Choroid plexus epithelial cell (primary cell): ENCODE results near the gene MAMDC2.

ENCODE experiments used
- DNase-seq: peaks from one replicate; pipeline ENCODE4 v3.0.0-alpha.2; 2010; ENCODE audit warnings: low read depth
- H3K4me3 ChIP-seq: 2 replicates; pipeline ENCODE4 v1.5.1; 2011; ENCODE audit warnings: low read depth, mild to moderate bottlenecking, control low read depth, low read length, moderate library complexity
- TF ChIP-seq, protein P1 (sequence below): conservative IDR thresholded peaks from 2 replicates; pipeline ENCODE4 v1.5.1; 2011; ENCODE audit warnings: low read depth, mild to moderate bottlenecking, control low read depth, inconsistent platforms, low read length, moderate library complexity

MAMDC2 gene

DNA sequence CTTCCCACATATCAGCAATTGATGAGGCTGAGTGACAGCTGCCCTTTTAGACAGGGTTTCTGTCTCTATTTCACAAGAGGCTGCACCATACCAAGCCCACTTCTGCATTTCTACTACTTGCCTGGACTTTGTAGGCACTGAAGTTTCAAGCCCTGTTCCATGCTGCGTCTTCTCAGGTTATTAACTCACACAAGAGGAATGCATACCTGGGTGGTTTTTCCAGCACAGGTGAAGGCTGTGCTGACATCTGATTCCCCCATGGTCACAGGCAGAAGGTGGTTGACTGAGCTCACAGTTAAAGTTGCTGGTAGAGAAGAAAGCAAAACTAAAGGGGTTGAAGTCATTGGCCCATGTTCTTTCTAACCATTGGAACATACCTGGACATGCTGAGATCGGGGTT is 86.6 kb downstream of the MAMDC2 start:
- TF ChIP-seq, protein P1, sequence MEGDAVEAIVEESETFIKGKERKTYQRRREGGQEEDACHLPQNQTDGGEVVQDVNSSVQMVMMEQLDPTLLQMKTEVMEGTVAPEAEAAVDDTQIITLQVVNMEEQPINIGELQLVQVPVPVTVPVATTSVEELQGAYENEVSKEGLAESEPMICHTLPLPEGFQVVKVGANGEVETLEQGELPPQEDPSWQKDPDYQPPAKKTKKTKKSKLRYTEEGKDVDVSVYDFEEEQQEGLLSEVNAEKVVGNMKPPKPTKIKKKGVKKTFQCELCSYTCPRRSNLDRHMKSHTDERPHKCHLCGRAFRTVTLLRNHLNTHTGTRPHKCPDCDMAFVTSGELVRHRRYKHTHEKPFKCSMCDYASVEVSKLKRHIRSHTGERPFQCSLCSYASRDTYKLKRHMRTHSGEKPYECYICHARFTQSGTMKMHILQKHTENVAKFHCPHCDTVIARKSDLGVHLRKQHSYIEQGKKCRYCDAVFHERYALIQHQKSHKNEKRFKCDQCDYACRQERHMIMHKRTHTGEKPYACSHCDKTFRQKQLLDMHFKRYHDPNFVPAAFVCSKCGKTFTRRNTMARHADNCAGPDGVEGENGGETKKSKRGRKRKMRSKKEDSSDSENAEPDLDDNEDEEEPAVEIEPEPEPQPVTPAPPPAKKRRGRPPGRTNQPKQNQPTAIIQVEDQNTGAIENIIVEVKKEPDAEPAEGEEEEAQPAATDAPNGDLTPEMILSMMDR = no peak
- DNase-seq = no peak

DNA sequence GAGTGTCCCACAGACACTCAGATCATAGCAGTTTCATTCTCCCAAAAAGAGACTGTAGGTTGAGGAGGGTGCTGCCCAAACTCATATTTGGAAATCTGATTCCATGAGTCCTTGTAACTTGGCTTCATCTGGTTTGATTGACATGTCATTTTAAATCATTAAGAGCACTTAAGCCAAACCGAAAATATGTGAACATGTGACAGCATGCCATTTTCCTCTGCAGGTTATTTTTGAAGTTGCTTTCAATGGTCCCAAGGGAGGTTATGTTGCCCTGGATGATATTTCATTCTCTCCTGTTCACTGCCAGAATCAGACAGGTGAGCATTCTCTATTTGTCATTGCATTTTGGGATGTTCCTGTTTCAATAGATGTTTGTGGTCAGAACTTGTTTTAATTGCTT is 87.6 kb downstream of the MAMDC2 start:
- TF ChIP-seq, protein P1 = no peak
- no peak for DNase-seq
- H3K4me3 ChIP-seq = no peak overlapping the region

More for the DNA sequence above, 86.6 kb downstream of the MAMDC2 start:
- no peak overlapping the region for H3K4me3 ChIP-seq

DNA sequence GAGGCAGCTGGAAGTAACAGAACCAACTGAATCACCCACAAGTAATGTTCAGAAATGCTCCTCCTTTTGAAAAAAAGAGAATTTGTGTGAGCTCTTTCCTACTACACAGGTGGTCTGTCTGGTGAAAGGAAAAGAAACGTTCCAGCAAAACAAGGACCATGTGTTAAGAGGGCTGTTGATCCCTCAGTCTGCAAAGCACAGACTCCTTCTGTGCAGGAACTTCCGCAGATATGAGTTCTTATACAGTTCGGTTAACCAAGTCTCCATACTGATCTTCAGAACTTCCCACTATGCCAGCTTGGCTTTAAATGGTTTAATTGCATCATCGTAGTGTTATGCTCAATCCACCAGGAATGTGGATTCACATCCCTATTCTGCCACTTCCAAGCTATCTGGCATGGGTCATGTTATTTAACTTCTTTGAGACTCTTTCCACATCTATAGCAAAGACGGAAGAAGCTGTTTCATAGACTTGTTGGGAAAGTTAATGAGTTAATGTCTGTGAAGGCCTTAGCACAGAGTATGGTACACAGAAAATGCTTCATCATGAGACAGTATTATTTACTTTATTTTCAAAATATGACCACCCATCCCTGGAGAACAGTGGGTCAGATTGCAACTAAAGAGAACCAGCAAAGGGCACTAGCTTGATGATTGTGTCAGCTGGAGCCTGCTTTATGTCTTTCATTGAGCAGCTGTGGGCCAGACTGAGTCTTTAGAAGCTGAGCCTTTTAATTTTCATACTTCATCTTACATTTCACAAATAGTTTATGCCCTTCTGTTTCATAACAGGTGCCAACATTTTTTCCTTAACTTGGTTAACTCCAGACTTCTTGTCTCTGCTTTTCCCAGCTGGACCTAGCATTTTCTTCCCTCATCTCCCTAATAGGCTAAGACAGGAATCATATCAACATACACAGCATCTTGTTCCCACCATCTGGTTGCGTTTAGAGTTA is 89.9 kb downstream of the MAMDC2 start:
- TF ChIP-seq, protein P1 = no peak
- no peak overlapping the region for H3K4me3 ChIP-seq
- DNase-seq = no peak

DNA sequence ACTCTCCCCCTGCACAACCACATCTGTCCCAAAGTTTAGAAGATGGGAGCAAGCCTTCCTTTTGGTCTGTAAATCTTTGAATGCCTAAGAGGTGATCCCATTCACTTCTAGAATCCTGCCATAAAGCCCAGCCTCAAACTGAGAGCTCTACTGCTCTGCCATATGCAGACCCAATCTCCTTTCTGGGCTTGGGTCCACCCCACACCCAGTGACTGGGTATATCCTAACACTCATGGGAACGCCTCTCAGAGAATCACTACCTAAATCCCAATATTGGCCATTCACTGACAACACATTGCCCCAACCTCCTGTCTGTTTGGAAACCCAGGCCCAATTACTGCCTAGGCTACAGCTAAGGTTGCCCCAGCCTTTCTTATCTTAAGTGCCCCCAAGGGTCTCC is 90.7 kb downstream of the MAMDC2 start:
- DNase-seq = no peak
- H3K4me3 ChIP-seq = no peak overlapping the region
- TF ChIP-seq, protein P1 = no peak

DNA sequence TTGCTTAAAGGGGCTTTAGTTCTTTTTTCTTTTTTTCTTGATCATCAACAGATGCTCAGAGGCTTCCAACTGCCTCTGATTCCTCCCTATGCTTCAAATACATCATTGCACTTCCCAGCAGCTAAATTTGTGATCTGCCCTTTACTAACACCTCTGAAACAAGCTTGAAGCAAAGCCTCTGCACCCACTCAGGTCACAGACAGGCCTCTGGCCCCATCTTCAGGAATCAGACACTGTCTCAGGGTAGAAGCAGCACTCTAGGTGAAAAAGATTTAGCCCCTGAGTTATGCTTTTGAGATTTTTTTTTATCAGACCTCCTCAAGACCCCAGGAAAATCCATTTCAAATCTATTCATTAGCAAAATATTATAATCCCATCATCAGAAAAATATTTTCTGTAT is 91.5 kb downstream of the MAMDC2 start:
- DNase-seq = peak; percentile 38
- TF ChIP-seq, protein P1 = peak; percentile 28
- H3K4me3 ChIP-seq = no peak overlapping the region

DNA sequence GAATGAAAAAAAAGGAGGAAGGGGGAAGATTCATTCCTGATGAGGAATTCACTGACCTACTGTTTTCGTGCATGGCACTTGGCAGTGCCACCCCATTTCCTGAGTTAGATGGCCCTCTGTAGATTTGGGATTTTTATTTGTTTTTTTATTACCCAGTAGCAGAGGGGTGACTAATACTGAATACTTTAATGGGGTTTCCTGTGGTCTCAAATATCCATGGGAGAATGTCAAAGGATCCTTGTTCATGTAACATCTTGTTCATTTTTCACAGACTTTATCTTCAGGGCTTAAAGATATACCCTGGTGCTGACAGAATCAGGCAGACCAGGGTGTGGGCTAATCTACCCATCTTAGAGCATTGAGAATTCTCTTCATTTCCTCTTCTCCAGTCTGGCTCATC is 93.0 kb downstream of the MAMDC2 start:
- DNase-seq = peak; percentile 57
- TF ChIP-seq, protein P1 = no peak
- H3K4me3 ChIP-seq = no peak overlapping the region

DNA sequence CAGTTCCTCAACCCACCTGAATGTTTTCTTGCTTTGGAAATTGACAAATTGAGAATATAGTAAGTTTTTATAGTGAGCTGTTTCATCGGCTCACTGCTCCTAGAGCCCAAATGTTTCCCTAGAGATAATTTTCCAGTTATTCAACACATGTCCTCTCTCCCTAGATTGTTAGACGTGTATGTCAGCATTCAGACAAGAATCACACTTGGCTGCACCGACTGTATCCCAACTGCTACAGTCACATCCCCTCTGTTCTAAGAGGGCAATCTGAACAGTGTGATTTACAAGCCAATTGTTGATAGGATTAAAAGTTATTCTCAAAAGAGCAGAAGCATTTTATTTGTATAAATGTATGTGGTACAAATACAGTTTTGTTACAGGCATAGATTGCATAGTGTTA is 93.9 kb downstream of the MAMDC2 start:
- H3K4me3 ChIP-seq = no peak overlapping the region
- DNase-seq = no peak
- TF ChIP-seq, protein P1 = no peak
